K562 (cell line): ENCODE results near the gene MOB3B. TPM values are rescaled to one million over a fixed set of nuclear protein-coding genes. Genes with fewer than 3 reads are reported as not detected.

Experiments used
- ATAC-seq: fragments of 200-7000 bp; cut with Tn5 transposase; 3 replicates; pipeline ENCODE4 v1.9.1; 2020; ENCODE audit warnings: moderate library complexity
- BruUV-seq: library from RNA; stranded (reverse); fragments of 400-500 nt; replicated peaks from 2 replicates; lab custom pipeline; 2021; lab: Mats Ljungman, UMichigan
- CTCF ChIA-PET: fragments of 300-600 bp; formaldehyde crosslinking; extraction: SDS; loops from one replicate; lab custom pipeline; 2021; ENCODE audit warnings: low intra/inter-chr PET ratio; lab: Yijun Ruan, JAX
- POLR2A ChIA-PET: fragments of 300-600, 350-650 bp; sonication (Branson Sonifier 250); formaldehyde crosslinking; extraction: SDS; loops from one replicate; lab custom pipeline; 2021; ENCODE audit warnings: antibody characterized with exemption, inconsistent platforms; lab: Yijun Ruan, JAX
- DNase-seq, 4 experiments: peaks; one replicate each; pipeline versions ENCODE4 v3.0.0 to v3.0.0-alpha.2; 2011 to 2018; ENCODE audit warnings: low spot score in 3 of 4, mixed read lengths in 3 of 4; ENCODE audit errors: extremely low read depth in 1 of 4
- FAIRE-seq: peaks from 2 replicates; lab custom pipeline; 2011; peaks lifted over from hg19 to GRCh38; lab: Jason Lieb, UNC
- H2AFZ ChIP-seq: 2 replicates; pipeline ENCODE4 v1.6.0; 2011; ENCODE audit warnings: low read depth, low read length, control low read depth, inconsistent platforms
- H3K27ac ChIP-seq: fragments of 200-600 bp; 3 replicates; pipeline ENCODE4 v1.8.0; 2011; ENCODE audit warnings: low read depth, mild to moderate bottlenecking, control low read depth, inconsistent platforms, low read length, moderate library complexity, mixed read lengths; ENCODE audit errors: extremely low read depth
- H3K27me3 ChIP-seq, 2 experiments: fragments of 300-600 bp in 1 of 2; 2 replicates in 1 of 2; 3 replicates in 1 of 2; pipeline versions ENCODE4 v1.6.0 to v1.8.0; 2011; ENCODE audit warnings: inconsistent platforms in 2 of 2, low read length in 2 of 2, mild to moderate bottlenecking in 1 of 2, mixed read lengths in 1 of 2, moderate library complexity in 1 of 2; ENCODE audit not compliant: control insufficient read depth in 2 of 2, insufficient read depth in 2 of 2
- H3K36me3 ChIP-seq: fragments of 300-600 bp; 3 replicates; pipeline ENCODE4 v1.8.0; 2011; ENCODE audit warnings: mild to moderate bottlenecking, low read length, inconsistent platforms; ENCODE audit not compliant: control insufficient read depth, insufficient read depth
- H3K4me1 ChIP-seq, 2 experiments: fragments of 200-600 bp in 1 of 2; replicated peaks in 1 of 2; 2 replicates in 1 of 2; 3 replicates in 1 of 2; pipeline versions ENCODE4 v1.5.1 to v1.8.0; 2011; ENCODE audit warnings: inconsistent platforms in 2 of 2, low read length in 2 of 2, mild to moderate bottlenecking in 1 of 2, mixed read lengths in 1 of 2, moderate library complexity in 1 of 2; ENCODE audit not compliant: control insufficient read depth in 2 of 2, insufficient read depth in 2 of 2
- H3K4me2 ChIP-seq: 2 replicates; pipeline ENCODE4 v1.6.1; 2011; ENCODE audit warnings: low read length, control low read depth, inconsistent platforms, mixed read lengths; ENCODE audit not compliant: insufficient read depth
- H3K4me3 ChIP-seq: fragments of 200-600 bp; sonication (generic), shearing (Covaris generic); 2 replicates; pipeline ENCODE4 v1.5.1; 2016; ENCODE audit warnings: control low read depth, inconsistent platforms
- H3K79me2 ChIP-seq: fragments of 200-600 bp; 3 replicates; pipeline ENCODE4 v1.8.0; 2011; ENCODE audit warnings: low read length, inconsistent platforms; ENCODE audit not compliant: control insufficient read depth, insufficient read depth
- H3K9ac ChIP-seq, 2 experiments: 2 replicates each; pipeline versions ENCODE4 v1.6.0 to v1.6.1; 2011; ENCODE audit warnings: low read depth in 2 of 2, low read length in 2 of 2, control low read depth in 1 of 2, inconsistent platforms in 1 of 2, mild to moderate bottlenecking in 1 of 2, mixed read lengths in 1 of 2; ENCODE audit not compliant: insufficient read depth in 1 of 2
- H3K9me1 ChIP-seq: one replicate; pipeline ENCODE4 v1.6.0; 2011; ENCODE audit warnings: inconsistent platforms, mild to moderate bottlenecking, low read length, moderate library complexity; ENCODE audit not compliant: control insufficient read depth, insufficient read depth
- H3K9me3 ChIP-seq: replicated peaks from 2 replicates; pipeline ENCODE4 v1.5.1; 2011; ENCODE audit warnings: low read depth, low read length, inconsistent platforms; ENCODE audit not compliant: control insufficient read depth, insufficient read depth
- H4K20me1 ChIP-seq: replicated peaks from 2 replicates; pipeline ENCODE4 v1.6.1; 2011; ENCODE audit warnings: low read length, inconsistent platforms, mixed read lengths; ENCODE audit not compliant: control insufficient read depth, insufficient read depth
- MYBL2 ChIP-seq, 2 experiments: fragments of 450-650 bp in 1 of 2; sonication (generic) in 1 of 2; formaldehyde crosslinking in 1 of 2; IDR thresholded peaks; 2 replicates each; pipeline versions ENCODE4 v1.6.1 to v1.8.1; 2017 to 2022; ENCODE audit warnings: borderline replicate concordance in 1 of 2, inconsistent platforms in 1 of 2, low read depth in 1 of 2, mild to moderate bottlenecking in 1 of 2, missing genetic modification reagents in 1 of 2, moderate library complexity in 1 of 2
- RAD21 ChIP-seq, 2 experiments: fragments of 250-450 bp in 1 of 2; fragments of 450-650 bp in 1 of 2; sonication (Bioruptor Pico) in 1 of 2; formaldehyde crosslinking in 1 of 2; IDR thresholded peaks in 1 of 2; conservative IDR thresholded peaks in 1 of 2; 2 replicates each; pipeline versions ENCODE4 v1.4.0 to v1.8.0; 2020 to 2022; ENCODE audit warnings: mild to moderate bottlenecking in 2 of 2, moderate library complexity in 1 of 2
- SMAD4 ChIP-seq: fragments of 250-450 bp; sonication (Bioruptor Pico); conservative IDR thresholded peaks from 2 replicates; pipeline ENCODE4 v1.8.0; 2021; ENCODE audit warnings: inconsistent platforms, mild to moderate bottlenecking, moderate library complexity
- SMARCB1 ChIP-seq: IDR thresholded peaks from 2 replicates; pipeline ENCODE4 v1.6.1; 2011; ENCODE audit warnings: improper control_type of control experiment, low read depth; ENCODE audit not compliant: insufficient read length
- SMARCC2 ChIP-seq: fragments of 450-650 bp; IDR thresholded peaks from 2 replicates; pipeline ENCODE4 v1.6.1; 2017; ENCODE audit warnings: antibody characterized with exemption, moderate library complexity, mild to moderate bottlenecking, low read depth
- U2AF2 ChIP-seq: fragments of 200-400 bp; formaldehyde crosslinking; optimal IDR thresholded peaks from 2 replicates; pipeline ENCODE3; 2017; ENCODE audit warnings: low read depth, mild to moderate bottlenecking, low read length
- ZBTB11 ChIP-seq, 3 experiments: fragments of 200-800 bp in 1 of 3; fragments of 250-450 bp in 1 of 3; fragments of 450-650 bp in 1 of 3; sonication (Bioruptor Pico) in 1 of 3; sonication (Bioruptor generic) in 1 of 3; formaldehyde crosslinking in 1 of 3; IDR thresholded peaks; 2 replicates each; pipeline versions ENCODE4 v1.6.1 to v1.8.0; 2016 to 2022; ENCODE audit warnings: mild to moderate bottlenecking in 2 of 3, missing genetic modification characterization in 2 of 3, missing compliant biosample characterization in 1 of 3, moderate library complexity in 1 of 3
- WGBS: fragments of 100-300 bp; shearing (Covaris generic); methylation state at CpG from one replicate; pipeline ENCODE4 v1.1.6; 2016; ENCODE audit warnings: low coverage, mixed read lengths; ENCODE audit not compliant: insufficient coverage; ENCODE audit errors: missing lambda C conversion rate; 5-methylcytosine and 5-hydroxymethylcytosine counted together
- in situ Hi-C: fragments of 300-500 bp; cut with MboI; formaldehyde crosslinking; loops from 4 replicates; pipeline ENCODE4 v1.15.0; 2018; ENCODE audit warnings: inconsistent platforms, mixed read lengths
- intact Hi-C: fragments of 100-400 bp; cut with micrococcal nuclease; formaldehyde crosslinking; loops from 2 replicates; pipeline ENCODE4 v1.14.2; 2022
- polyA plus RNA-seq, 8 experiments: library from polyadenylated mRNA; depleted of rRNA in 4 of 8; stranded (reverse) in 5 of 8; unstranded in 3 of 8; fragments of >200 nt; fragmentation: Nextera tagmentation in 2 of 8; fragmentation: Illumina TruSeq in 1 of 8; extraction: Ambion mirVana in 2 of 8; extraction: Trizol in 1 of 8; gene quantifications; 2 replicates each; pipeline versions ENCODE4 v1.2.1 to v1.2.3, GENCODE V29; 2011 to 2014; ENCODE audit warnings: inconsistent platforms in 1 of 8, missing spikeins in 1 of 8
- total RNA-seq, 7 experiments: library from RNA; depleted of rRNA in 6 of 7; stranded (reverse); fragments of >200 nt in 6 of 7; fragmentation: Illumina TruSeq in 2 of 7; extraction: Trizol in 2 of 7; gene quantifications; 2 replicates each; pipeline versions ENCODE4 v1.2.1 to v1.2.3, GENCODE V29; 2011 to 2021; ENCODE audit warnings: low replicate concordance in 1 of 7

The MOB3B gene
- total and polyA plus RNA-seq, 9 of the 15 experiments (the other 6 are each of a cell fraction or from before 2014, with no cell fraction given) = 3.6 to 12.8 (median 7.2) TPM

DNA sequence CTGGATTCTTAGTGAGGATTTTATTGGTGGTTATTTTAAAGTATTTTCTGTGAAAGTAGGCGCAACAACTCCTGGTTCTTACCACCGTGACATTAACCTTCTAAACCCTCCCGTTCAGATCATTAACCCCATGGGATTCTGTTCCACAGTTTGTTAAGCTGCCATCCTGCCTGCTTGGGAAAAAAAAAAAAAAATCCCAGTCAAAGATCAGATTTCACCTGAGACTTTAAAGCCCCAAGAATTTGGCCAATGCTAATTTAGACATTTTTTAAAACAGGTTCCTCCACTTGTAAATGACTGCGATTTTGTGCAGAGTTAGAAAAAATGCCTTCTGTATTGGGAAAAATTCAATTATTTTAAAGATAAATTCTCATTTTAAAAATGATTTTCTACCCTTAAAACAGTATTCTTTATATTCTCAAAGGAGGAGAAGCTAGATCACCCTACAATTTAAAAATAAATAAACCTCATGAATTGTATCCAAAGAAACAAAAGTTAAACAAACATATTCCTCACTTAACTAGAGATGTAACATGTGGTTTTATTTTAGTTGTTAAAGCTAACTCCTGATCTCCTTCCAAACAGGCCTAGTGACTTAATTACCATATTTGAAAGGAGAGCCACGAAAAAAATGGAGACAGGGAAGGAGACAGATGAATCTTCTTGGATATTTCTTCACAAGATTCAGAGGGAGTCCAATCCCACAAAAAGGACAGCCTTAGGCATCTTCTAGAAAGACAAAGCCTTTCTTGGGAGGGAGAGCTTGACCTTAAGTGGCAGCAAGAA is 98.7 kb downstream of the MOB3B start:
- peaks cover 3 to 4% of the 10 kb centered on the region in 2 experiments; a peak in 3 of 5 replicates for H3K4me1 ChIP-seq
- WGBS = 100% methylated on average over 2 of the region's 5 CpGs
- H3K27me3 ChIP-seq = no peaks in the 10 kb centered on the region
- FAIRE-seq (no peak), DNase-seq (no peak), ATAC-seq (no peak)
- H3K4me3 ChIP-seq = no peak overlapping the region
- in situ Hi-C loops (no loop called here), intact Hi-C loops (loop anchor here (10.0 kb wide), 1 partner anchor 104 kb away; no protein-coding TSS in a partner anchor)
- no peak overlapping the region for H3K9ac ChIP-seq
- POLR2A ChIA-PET = no interaction called here
- no peaks in the 10 kb centered on the region for H3K9me3 ChIP-seq
- no TSS peak for BruUV-seq
- H3K79me2 ChIP-seq = peaks cover 22% of the 10 kb centered on the region
- no peak overlapping the region for H2AFZ ChIP-seq
- H3K4me2 ChIP-seq = no peak overlapping the region
- no peaks in the 10 kb centered on the region for H3K36me3 ChIP-seq
- no peaks in the 10 kb centered on the region for H3K9me1 ChIP-seq
- CTCF ChIA-PET = no interaction called here
- no peaks in the 10 kb centered on the region for H4K20me1 ChIP-seq
- no peak overlapping the region for H3K27ac ChIP-seq
- TF ChIP-seq U2AF2 = no peak
- TF ChIP-seq SMARCB1 = no peak
- TF ChIP-seq RAD21 (CRISPR knock-in tag; conservative IDR thresholded peaks at IDR 0.05 in 1 of 2, IDR thresholded peaks at IDR 0.05 in 1 of 2) = no peak
- no peak for TF ChIP-seq MYBL2 (IDR thresholded peaks at IDR 0.05; ENCODE audit: low read depth)
- TF ChIP-seq MYBL2 (CRISPR knock-in tag; IDR thresholded peaks at IDR 0.05; ENCODE audit: borderline replicate concordance) = no peak
- TF ChIP-seq ZBTB11 (CRISPR knock-in tag; IDR thresholded peaks at IDR 0.05) = no peak
- no peak for TF ChIP-seq SMAD4
- no peak for TF ChIP-seq SMARCC2
